Stimulated activated memory B cell treated with anti-CD40 and anti-IgM and Interleukin-4, amounts not matched to agents 10 μg/mL and 1 μg/mL and 100 μg/mL, for 72 hours (primary cell): Measurements from ENCODE around the gene MPDZ.

Experiments
- ATAC-seq: fragments of 150-1000 bp; cut with Tn5 transposase; 2 replicates; pipeline ENCODE4 v1.10.0; 2021
- H3K27ac Mint-ChIP-seq: one replicate; pipeline ENCODE4 v1.8.0; 2022; ENCODE audit warnings: mild to moderate bottlenecking, mixed read lengths
- H3K27me3 Mint-ChIP-seq: one replicate; pipeline ENCODE4 v1.8.0; 2022; ENCODE audit warnings: mixed read lengths
- H3K36me3 Mint-ChIP-seq: one replicate; pipeline ENCODE4 v1.8.0; 2022; ENCODE audit warnings: mixed read lengths
- H3K4me1 Mint-ChIP-seq: one replicate; pipeline ENCODE4 v1.8.0; 2022; ENCODE audit warnings: mixed read lengths
- H3K4me3 Mint-ChIP-seq: one replicate; pipeline ENCODE4 v1.8.0; 2022; ENCODE audit warnings: mild to moderate bottlenecking, moderate library complexity, mixed read lengths
- H3K9me3 Mint-ChIP-seq: one replicate; pipeline ENCODE4 v1.8.0; 2022; ENCODE audit warnings: mixed read lengths

Gene MPDZ

GRCh38 chr9:13174906-13175639, 104.4 kb downstream of the MPDZ start:
- Mint-ChIP-seq H3K36me3 (no peaks in the 10 kb centered on the region), H3K27ac (no peak overlapping the region), H3K9me3 (peaks cover 4% of the 10 kb centered on the region), H3K4me1 (no peaks in the 10 kb centered on the region), H3K4me3 (no peak overlapping the region), H3K27me3 (no peaks in the 10 kb centered on the region)
- no peak for ATAC-seq

- Mint-ChIP-seq H3K9me3 (peaks cover 4% of the 10 kb centered on the region), H3K27ac (no peak overlapping the region), H3K4me3 (no peak overlapping the region), H3K36me3 (no peaks in the 10 kb centered on the region), H3K27me3 (no peaks in the 10 kb centered on the region), H3K4me1 (no peaks in the 10 kb centered on the region)
- ATAC-seq, result no peak
These were observed 105.9 kb downstream of the MPDZ start for GRCh38 chr9:13173553-13173952.

- H3K27me3 Mint-ChIP-seq, result no peaks in the 10 kb centered on the region
- no peak overlapping the region for H3K27ac Mint-ChIP-seq
- no peaks in the 10 kb centered on the region for H3K36me3 Mint-ChIP-seq
- no peak overlapping the region for H3K4me3 Mint-ChIP-seq
- no peaks in the 10 kb centered on the region for H3K4me1 Mint-ChIP-seq
- no peak for ATAC-seq
- H3K9me3 Mint-ChIP-seq, result peaks cover 4% of the 10 kb centered on the region
These were observed 108.2 kb downstream of the MPDZ start for GRCh38 chr9:13171261-13171660.

GRCh38 chr9:13166996-13167395, 112.5 kb downstream of the MPDZ start:
- Mint-ChIP-seq H3K27ac (no peak overlapping the region), H3K36me3 (no peaks in the 10 kb centered on the region), H3K9me3 (no peaks in the 10 kb centered on the region), H3K27me3 (no peaks in the 10 kb centered on the region), H3K4me3 (no peak overlapping the region), H3K4me1 (no peaks in the 10 kb centered on the region)
- ATAC-seq, result no peak

- no peak overlapping the region for H3K4me3 Mint-ChIP-seq
- H3K27ac Mint-ChIP-seq, result no peak overlapping the region
- no peaks in the 10 kb centered on the region for H3K27me3 Mint-ChIP-seq
- no peaks in the 10 kb centered on the region for H3K36me3 Mint-ChIP-seq
- no peak for ATAC-seq
- H3K9me3 Mint-ChIP-seq, result no peaks in the 10 kb centered on the region
- H3K4me1 Mint-ChIP-seq, result no peaks in the 10 kb centered on the region
These were observed 113.5 kb downstream of the MPDZ start for GRCh38 chr9:13165956-13166355.

GRCh38 chr9:13165236-13165945, 114.1 kb downstream of the MPDZ start:
- no peak for ATAC-seq
- no peaks in the 10 kb centered on the region for H3K9me3 Mint-ChIP-seq
- H3K4me3 Mint-ChIP-seq, result no peak overlapping the region
- H3K4me1 Mint-ChIP-seq, result no peaks in the 10 kb centered on the region
- no peaks in the 10 kb centered on the region for H3K27me3 Mint-ChIP-seq
- no peaks in the 10 kb centered on the region for H3K36me3 Mint-ChIP-seq
- H3K27ac Mint-ChIP-seq, result no peak overlapping the region

- H3K36me3 Mint-ChIP-seq, result no peaks in the 10 kb centered on the region
These were observed 115.5 kb downstream of the MPDZ start for GRCh38 chr9:13163946-13164345.

GRCh38 chr9:13163287-13163686, 116.2 kb downstream of the MPDZ start:
- H3K36me3 Mint-ChIP-seq, result no peaks in the 10 kb centered on the region
- H3K4me1 Mint-ChIP-seq, result no peaks in the 10 kb centered on the region
- H3K9me3 Mint-ChIP-seq, result no peaks in the 10 kb centered on the region
- H3K4me3 Mint-ChIP-seq, result no peak overlapping the region
- ATAC-seq, result no peak
- no peaks in the 10 kb centered on the region for H3K27me3 Mint-ChIP-seq
- no peak overlapping the region for H3K27ac Mint-ChIP-seq

More at GRCh38 chr9:13163946-13164345, 115.5 kb downstream of the MPDZ start:
- no peaks in the 10 kb centered on the region for H3K27me3 Mint-ChIP-seq
- no peak overlapping the region for H3K4me3 Mint-ChIP-seq
- no peak overlapping the region for H3K27ac Mint-ChIP-seq
- H3K4me1 Mint-ChIP-seq, result no peaks in the 10 kb centered on the region
- ATAC-seq, result no peak
- no peaks in the 10 kb centered on the region for H3K9me3 Mint-ChIP-seq

GRCh38 chr9:13160051-13160450, 119.4 kb downstream of the MPDZ start:
- no peaks in the 10 kb centered on the region for H3K27me3 Mint-ChIP-seq
- no peaks in the 10 kb centered on the region for H3K9me3 Mint-ChIP-seq
- no peaks in the 10 kb centered on the region for H3K4me1 Mint-ChIP-seq
- H3K27ac Mint-ChIP-seq, result no peak overlapping the region
- ATAC-seq, result no peak
- no peaks in the 10 kb centered on the region for H3K36me3 Mint-ChIP-seq
- H3K4me3 Mint-ChIP-seq, result no peak overlapping the region

GRCh38 chr9:13158986-13159385, 120.5 kb downstream of the MPDZ start:
- no peak overlapping the region for H3K4me3 Mint-ChIP-seq
- H3K36me3 Mint-ChIP-seq, result no peaks in the 10 kb centered on the region
- no peak overlapping the region for H3K27ac Mint-ChIP-seq
- no peaks in the 10 kb centered on the region for H3K4me1 Mint-ChIP-seq
- H3K27me3 Mint-ChIP-seq, result no peaks in the 10 kb centered on the region
- ATAC-seq, result no peak
- H3K9me3 Mint-ChIP-seq, result no peaks in the 10 kb centered on the region

GRCh38 chr9:13151489-13151888, 128.0 kb downstream of the MPDZ start:
- H3K36me3 Mint-ChIP-seq, result no peaks in the 10 kb centered on the region
- H3K9me3 Mint-ChIP-seq, result no peaks in the 10 kb centered on the region
- no peaks in the 10 kb centered on the region for H3K27me3 Mint-ChIP-seq
- H3K27ac Mint-ChIP-seq, result no peak overlapping the region
- H3K4me3 Mint-ChIP-seq, result no peak overlapping the region
- ATAC-seq, result no peak
- H3K4me1 Mint-ChIP-seq, result no peaks in the 10 kb centered on the region

GRCh38 chr9:13149454-13149853, 130.0 kb downstream of the MPDZ start:
- H3K27ac Mint-ChIP-seq, result no peak overlapping the region
- no peak overlapping the region for H3K4me3 Mint-ChIP-seq
- H3K4me1 Mint-ChIP-seq, result no peaks in the 10 kb centered on the region
- no peak for ATAC-seq
- no peaks in the 10 kb centered on the region for H3K36me3 Mint-ChIP-seq
- H3K9me3 Mint-ChIP-seq, result no peaks in the 10 kb centered on the region
- H3K27me3 Mint-ChIP-seq, result no peaks in the 10 kb centered on the region

- Mint-ChIP-seq H3K4me3 (no peak overlapping the region), H3K36me3 (no peaks in the 10 kb centered on the region), H3K27ac (no peak overlapping the region), H3K4me1 (no peaks in the 10 kb centered on the region), H3K9me3 (no peaks in the 10 kb centered on the region), H3K27me3 (no peaks in the 10 kb centered on the region)
- no peak for ATAC-seq
These were observed 132.7 kb downstream of the MPDZ start for GRCh38 chr9:13146840-13147239.

- Mint-ChIP-seq H3K36me3 (no peaks in the 10 kb centered on the region), H3K4me3 (no peak overlapping the region), H3K4me1 (no peaks in the 10 kb centered on the region), H3K27me3 (no peaks in the 10 kb centered on the region), H3K27ac (no peak overlapping the region), H3K9me3 (no peaks in the 10 kb centered on the region)
- ATAC-seq, result no peak
These were observed 134.2 kb downstream of the MPDZ start for GRCh38 chr9:13145340-13145739.

- Mint-ChIP-seq H3K36me3 (no peaks in the 10 kb centered on the region), H3K4me1 (no peaks in the 10 kb centered on the region), H3K9me3 (no peaks in the 10 kb centered on the region), H3K27me3 (no peaks in the 10 kb centered on the region), H3K27ac (no peak overlapping the region), H3K4me3 (no peak overlapping the region)
- ATAC-seq, result no peak
These were observed 135.2 kb downstream of the MPDZ start for GRCh38 chr9:13144166-13144775.

- Mint-ChIP-seq H3K27ac (no peak overlapping the region), H3K4me3 (no peak overlapping the region), H3K9me3 (no peaks in the 10 kb centered on the region), H3K4me1 (no peaks in the 10 kb centered on the region), H3K36me3 (no peaks in the 10 kb centered on the region), H3K27me3 (no peaks in the 10 kb centered on the region)
- ATAC-seq, result no peak
These were observed 136.2 kb downstream of the MPDZ start for GRCh38 chr9:13143281-13143680.
